ENCODE measurements around the gene WDR62. TPM values are rescaled to one million over a fixed set of nuclear protein-coding genes. Genes with fewer than 3 reads are reported as not detected.
A peak's percentile ranks its signal among the peaks of the same experiment; 100 is the strongest.

WDR62 gene
- total RNA-seq, 1 donor = 7.8 TPM

DNA sequence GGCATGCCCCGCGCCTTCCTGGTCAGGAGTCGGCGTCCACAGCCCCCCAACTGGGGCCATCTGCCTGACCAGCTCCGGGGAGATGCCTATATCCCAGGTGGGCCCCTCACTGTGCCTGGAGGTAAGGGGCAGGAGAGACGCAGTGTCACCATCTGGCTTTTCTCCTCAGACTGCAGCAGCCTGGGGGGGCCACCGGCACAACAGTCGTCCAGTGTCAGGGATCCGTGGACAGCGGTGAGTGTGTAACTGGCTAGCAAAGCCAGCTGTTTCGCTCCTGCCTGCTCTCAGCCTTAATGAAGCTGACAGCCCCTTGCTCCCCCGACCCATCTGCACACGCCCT lies 56.5 kb downstream of the WDR62 start:
- H3K4me3 ChIP-seq (ENCODE audit: low read depth, low read length) = no peak overlapping the region
- no peak for DNase-seq (ENCODE audit: low read depth)
- TF ChIP-seq, protein P1, sequence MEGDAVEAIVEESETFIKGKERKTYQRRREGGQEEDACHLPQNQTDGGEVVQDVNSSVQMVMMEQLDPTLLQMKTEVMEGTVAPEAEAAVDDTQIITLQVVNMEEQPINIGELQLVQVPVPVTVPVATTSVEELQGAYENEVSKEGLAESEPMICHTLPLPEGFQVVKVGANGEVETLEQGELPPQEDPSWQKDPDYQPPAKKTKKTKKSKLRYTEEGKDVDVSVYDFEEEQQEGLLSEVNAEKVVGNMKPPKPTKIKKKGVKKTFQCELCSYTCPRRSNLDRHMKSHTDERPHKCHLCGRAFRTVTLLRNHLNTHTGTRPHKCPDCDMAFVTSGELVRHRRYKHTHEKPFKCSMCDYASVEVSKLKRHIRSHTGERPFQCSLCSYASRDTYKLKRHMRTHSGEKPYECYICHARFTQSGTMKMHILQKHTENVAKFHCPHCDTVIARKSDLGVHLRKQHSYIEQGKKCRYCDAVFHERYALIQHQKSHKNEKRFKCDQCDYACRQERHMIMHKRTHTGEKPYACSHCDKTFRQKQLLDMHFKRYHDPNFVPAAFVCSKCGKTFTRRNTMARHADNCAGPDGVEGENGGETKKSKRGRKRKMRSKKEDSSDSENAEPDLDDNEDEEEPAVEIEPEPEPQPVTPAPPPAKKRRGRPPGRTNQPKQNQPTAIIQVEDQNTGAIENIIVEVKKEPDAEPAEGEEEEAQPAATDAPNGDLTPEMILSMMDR (IDR thresholded peaks at IDR 0.05; ENCODE audit: insufficient read depth, low read depth, low read length) = no peak

DNA sequence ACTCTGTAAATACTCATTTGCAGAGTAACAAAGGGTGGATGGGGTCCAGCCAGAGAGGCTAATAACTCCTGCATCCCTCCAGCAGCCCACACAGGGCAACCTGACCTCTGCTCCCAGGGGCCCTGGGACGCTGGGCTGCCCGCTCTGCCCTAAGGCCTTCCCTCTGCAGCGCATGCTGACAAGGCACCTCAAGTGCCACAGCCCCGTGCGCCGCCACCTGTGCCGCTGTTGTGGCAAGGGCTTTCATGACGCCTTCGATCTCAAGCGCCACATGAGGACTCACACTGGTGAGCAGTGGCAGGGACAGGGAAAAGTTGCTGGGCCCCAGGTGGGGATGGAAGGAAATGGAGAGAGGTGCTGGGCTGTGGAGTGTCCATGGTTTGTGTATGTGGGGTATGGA lies 58.0 kb downstream of the WDR62 start:
- no peak for DNase-seq (ENCODE audit: low read depth)

DNA sequence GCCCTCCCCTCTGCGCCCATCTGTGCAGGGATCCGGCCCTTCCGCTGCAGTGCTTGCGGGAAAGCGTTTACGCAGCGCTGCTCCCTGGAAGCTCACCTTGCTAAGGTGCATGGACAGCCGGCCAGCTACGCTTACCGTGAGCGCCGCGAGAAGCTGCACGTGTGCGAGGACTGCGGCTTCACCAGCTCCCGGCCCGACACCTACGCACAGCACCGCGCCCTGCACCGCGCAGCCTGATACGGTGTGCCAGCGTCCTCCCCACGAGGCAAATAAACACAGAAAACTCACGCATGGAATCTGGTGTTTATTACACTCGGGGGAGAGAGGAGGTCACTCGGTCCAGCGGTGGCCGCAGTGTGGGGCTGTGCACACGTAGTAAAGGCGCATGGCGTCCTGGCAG lies 58.7 kb downstream of the WDR62 start:
- H3K4me3 ChIP-seq (ENCODE audit: low read depth, low read length) = peak overlapping the region; percentile 97
- TF ChIP-seq, protein P1 (IDR thresholded peaks at IDR 0.05; ENCODE audit: insufficient read depth, low read depth, low read length) = no peak
- no peak for DNase-seq (ENCODE audit: low read depth)

More for the DNA sequence above, 58.0 kb downstream of the WDR62 start:
- H3K4me3 ChIP-seq (ENCODE audit: low read depth, low read length) = no peak overlapping the region
- TF ChIP-seq, protein P1 (IDR thresholded peaks at IDR 0.05; ENCODE audit: insufficient read depth, low read depth, low read length) = no peak

DNA sequence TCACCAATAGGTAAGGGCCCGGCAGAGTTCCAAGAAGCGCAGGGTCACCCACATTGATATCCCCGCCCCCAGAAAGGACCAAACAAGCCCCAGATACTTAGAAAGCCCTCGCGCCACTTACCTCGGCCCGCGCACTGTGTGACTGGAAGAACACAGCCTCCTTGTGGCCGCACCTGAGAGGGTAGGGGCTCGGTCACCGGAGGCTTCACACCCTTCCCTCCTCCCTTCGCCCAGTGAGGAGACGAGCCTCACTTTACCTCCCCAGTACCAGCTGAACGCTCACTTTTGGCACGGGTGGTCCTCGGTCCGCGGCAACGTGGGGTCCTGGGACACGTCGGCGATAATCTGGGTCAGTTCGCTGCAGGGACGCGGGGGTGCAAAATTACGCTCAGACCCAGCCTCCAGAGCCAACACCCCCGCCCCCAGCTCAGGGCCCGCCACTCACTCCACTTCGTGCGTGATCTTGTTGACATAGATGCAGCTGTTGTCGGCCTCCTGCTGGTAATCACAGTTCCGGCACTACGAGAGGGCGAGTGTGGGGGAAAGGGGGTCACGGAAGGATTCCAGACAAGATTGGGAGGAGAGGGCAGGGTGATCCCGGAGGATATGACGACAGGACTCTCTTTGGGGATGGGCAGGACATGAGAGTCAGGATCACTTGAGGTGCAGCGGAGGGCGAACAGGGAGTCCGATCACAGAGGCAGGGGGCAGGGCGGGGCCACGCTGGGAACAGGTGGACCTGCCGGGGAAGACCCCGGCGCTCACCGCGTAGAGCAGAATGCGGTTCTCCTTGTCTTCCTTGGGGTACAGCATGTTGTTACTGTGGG lies 59.4 kb downstream of the WDR62 start:
- DNase-seq (ENCODE audit: low read depth) = peak; percentile 40
- peak overlapping the region; percentile 97 for H3K4me3 ChIP-seq (ENCODE audit: low read depth, low read length)
- TF ChIP-seq, protein P1 (IDR thresholded peaks at IDR 0.05; ENCODE audit: insufficient read depth, low read depth, low read length) = peak; percentile 10

- DNase-seq (ENCODE audit: low read depth) = peak; percentile 100
Measured at GRCh38 chr19:36114721-36115452, 60.2 kb downstream of the WDR62 start, which contains the start of gene POLR2I. Gene POLR2I, minus strand, starts transcription at chr19:36114875. Its CDS starts 19 bp downstream, at chr19:36114856.

GRCh38 chr19:36115453-36116343 lies 61.0 kb downstream of the WDR62 start, which contains the start of gene TBCB:
Gene TBCB, plus strand, starts transcription at chr19:36115468. Its CDS starts 93 bp downstream, at chr19:36115561.
- TF ChIP-seq, protein P1 (IDR thresholded peaks at IDR 0.05; ENCODE audit: insufficient read depth, low read depth, low read length) = no peak
- peak within 1 kb of the TSS; percentile 97 for H3K4me3 ChIP-seq (ENCODE audit: low read depth, low read length)
- DNase-seq (ENCODE audit: low read depth) = peak; percentile 32

More at GRCh38 chr19:36114721-36115452, 60.2 kb downstream of the WDR62 start, which contains the start of gene POLR2I:
- peak within 1 kb of the TSS; percentile 97 for H3K4me3 ChIP-seq (ENCODE audit: low read depth, low read length)
- TF ChIP-seq, protein P1 (IDR thresholded peaks at IDR 0.05; ENCODE audit: insufficient read depth, low read depth, low read length) = no peak

Measured in fibroblast of villous mesenchyme (primary cell).